Measurements from ENCODE around the gene SRD5A3. TPM values are rescaled to one million over a fixed set of nuclear protein-coding genes. Genes with fewer than 3 reads are reported as not detected.

The SRD5A3 gene
- total RNA-seq, 2 experiments from 2014 or later = 12.9 to 15.9 TPM

DNA sequence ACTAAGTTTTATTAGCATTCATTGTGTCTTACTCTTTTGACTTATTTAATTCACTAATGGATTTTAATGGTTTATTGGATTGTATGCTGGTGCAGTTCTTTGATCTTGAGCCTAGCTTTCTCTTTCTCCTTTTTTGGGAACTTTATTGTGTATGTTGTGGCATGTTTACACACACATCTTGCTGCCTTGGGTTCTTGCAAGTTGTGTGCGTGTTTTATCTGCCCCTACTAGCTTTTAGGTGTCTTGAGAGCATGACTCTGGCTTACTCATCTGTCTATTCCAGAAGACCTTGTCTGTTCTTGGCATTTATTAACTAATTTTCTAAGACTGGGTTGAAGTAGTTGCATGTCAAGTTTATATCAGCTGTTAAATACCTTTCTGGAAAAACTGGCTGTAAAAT, 52.4 kb downstream of the SRD5A3 start:
- TF ChIP-seq, protein P1, sequence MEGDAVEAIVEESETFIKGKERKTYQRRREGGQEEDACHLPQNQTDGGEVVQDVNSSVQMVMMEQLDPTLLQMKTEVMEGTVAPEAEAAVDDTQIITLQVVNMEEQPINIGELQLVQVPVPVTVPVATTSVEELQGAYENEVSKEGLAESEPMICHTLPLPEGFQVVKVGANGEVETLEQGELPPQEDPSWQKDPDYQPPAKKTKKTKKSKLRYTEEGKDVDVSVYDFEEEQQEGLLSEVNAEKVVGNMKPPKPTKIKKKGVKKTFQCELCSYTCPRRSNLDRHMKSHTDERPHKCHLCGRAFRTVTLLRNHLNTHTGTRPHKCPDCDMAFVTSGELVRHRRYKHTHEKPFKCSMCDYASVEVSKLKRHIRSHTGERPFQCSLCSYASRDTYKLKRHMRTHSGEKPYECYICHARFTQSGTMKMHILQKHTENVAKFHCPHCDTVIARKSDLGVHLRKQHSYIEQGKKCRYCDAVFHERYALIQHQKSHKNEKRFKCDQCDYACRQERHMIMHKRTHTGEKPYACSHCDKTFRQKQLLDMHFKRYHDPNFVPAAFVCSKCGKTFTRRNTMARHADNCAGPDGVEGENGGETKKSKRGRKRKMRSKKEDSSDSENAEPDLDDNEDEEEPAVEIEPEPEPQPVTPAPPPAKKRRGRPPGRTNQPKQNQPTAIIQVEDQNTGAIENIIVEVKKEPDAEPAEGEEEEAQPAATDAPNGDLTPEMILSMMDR (IDR thresholded peaks at IDR 0.05) = no peak
- no peak for ATAC-seq

DNA sequence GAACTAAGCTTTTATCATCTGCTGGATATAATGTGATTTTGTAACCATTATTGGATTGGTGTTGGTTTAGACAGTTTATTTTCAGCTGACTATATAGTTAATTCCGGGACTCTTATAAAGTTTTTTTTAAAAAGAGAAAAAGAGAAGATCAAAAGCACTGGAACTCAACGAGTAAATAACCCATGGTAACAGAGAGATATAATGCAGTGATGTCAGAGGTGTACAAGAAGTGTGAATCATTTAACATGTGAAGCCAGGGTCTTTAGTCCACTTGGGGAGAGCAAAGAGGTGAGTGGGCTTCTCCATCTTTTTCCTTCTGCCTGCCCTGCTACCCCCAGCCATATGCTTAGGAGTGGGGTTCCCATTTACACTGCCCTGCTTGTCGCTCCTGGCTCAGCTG, 52.9 kb downstream of the SRD5A3 start:
- Mint-ChIP-seq H3K4me3 (peak overlapping the region; percentile 95), H3K9me3 (no peaks in the 10 kb centered on the region), H3K27me3 (no peaks in the 10 kb centered on the region), H3K4me1 (ENCODE audit: low read depth) (peaks cover 48% of the 10 kb centered on the region), H3K27ac (no peak overlapping the region), H3K36me3 (ENCODE audit: low read depth) (peaks cover 43% of the 10 kb centered on the region)
- TF ChIP-seq, protein P1 (IDR thresholded peaks at IDR 0.05) = no peak
- POLR2A ChIA-PET = interaction anchor here (1.5 kb wide), 1 partner anchor 19 kb away, joined by 4 read pairs; no protein-coding TSS in a partner anchor
- DNase-seq (no peak), ATAC-seq (no peak)
- CTCF ChIA-PET = interaction anchor here (0.8 to 2.7 kb wide), 3 partner anchors 9 to 53 kb away, joined by 3 to 10 read pairs (median 3); partner anchors contain the start of gene SRD5A3
- intact Hi-C loops (cut with micrococcal nuclease) = no loop called here

More for the DNA sequence above, 52.4 kb downstream of the SRD5A3 start:
- Mint-ChIP-seq H3K27ac (no peak overlapping the region), H3K27me3 (no peaks in the 10 kb centered on the region), H3K4me3 (peak overlapping the region; percentile 95), H3K9me3 (no peaks in the 10 kb centered on the region), H3K4me1 (ENCODE audit: low read depth) (peaks cover 46% of the 10 kb centered on the region), H3K36me3 (ENCODE audit: low read depth) (peaks cover 38% of the 10 kb centered on the region)
- intact Hi-C loops (cut with micrococcal nuclease) = no loop called here
- ChIA-PET CTCF (interaction anchor here (0.8 to 2.7 kb wide), 4 partner anchors 8 to 86 kb away, joined by 3 to 10 read pairs (median 3); partner anchors contain the start of gene SRD5A3), POLR2A (interaction anchor here (1.4 to 1.5 kb wide), 2 partner anchors 20 to 53 kb away, joined by 4 to 5 read pairs; partner anchors contain the start of gene SRD5A3)
- DNase-seq = no peak

DNA sequence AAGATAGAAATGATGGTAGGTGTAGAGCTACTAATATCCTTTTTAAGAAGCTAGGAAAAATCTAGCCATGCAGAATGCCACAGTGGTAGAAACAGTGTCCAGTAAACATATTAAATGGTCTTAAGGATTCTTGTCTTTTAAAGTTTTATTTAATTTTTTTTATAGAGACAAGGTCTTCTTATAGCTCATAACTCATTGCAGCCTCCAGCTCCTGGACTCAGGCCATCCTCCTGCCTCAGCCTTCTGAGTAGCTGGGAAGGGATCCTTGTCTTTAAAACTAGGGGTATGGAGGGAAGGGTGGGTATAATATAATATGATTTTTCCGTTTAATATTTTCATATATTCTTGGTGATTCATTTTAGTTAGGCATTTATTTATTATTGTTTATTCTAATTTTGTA, 53.5 kb downstream of the SRD5A3 start:
- H3K36me3 Mint-ChIP-seq (ENCODE audit: low read depth) = peaks cover 45% of the 10 kb centered on the region
- intact Hi-C loops (cut with micrococcal nuclease) = no loop called here
- no peak for ATAC-seq
- no peaks in the 10 kb centered on the region for H3K27me3 Mint-ChIP-seq
- ChIA-PET POLR2A (interaction anchor here (0.6 kb wide), 1 partner anchor 253 kb away, joined by 3 read pairs; no protein-coding TSS in a partner anchor), CTCF (interaction anchor here (1.3 to 2.7 kb wide), 2 partner anchors 9 to 54 kb away, joined by 3 to 10 read pairs; partner anchors contain the start of gene SRD5A3)
- TF ChIP-seq, protein P1 (IDR thresholded peaks at IDR 0.05) = no peak
- H3K27ac Mint-ChIP-seq = no peak overlapping the region
- no peak for DNase-seq
- peak overlapping the region; percentile 95 for H3K4me3 Mint-ChIP-seq
- H3K9me3 Mint-ChIP-seq = no peaks in the 10 kb centered on the region
- peaks cover 46% of the 10 kb centered on the region for H3K4me1 Mint-ChIP-seq (ENCODE audit: low read depth)

DNA sequence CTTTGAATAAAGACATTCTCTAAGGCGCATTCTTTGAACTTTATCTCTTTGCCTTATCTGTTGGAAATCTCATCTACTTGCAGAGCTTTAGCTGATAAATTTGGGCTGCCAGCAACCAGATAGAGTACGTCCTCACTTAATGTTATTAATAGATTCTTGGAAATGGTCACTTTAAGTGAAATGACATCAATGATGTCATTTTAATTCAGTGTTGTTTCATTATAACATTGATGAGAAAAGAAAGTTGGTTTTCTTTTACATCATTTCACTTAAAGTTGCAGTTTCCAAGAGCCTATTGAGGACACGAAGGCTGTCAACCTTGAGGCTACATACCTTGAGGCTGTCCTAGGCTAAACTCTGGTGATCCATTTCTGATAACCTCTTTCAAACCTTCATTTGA, 59.0 kb downstream of the SRD5A3 start:
- H3K36me3 Mint-ChIP-seq (ENCODE audit: low read depth) = peaks cover 53% of the 10 kb centered on the region
- TF ChIP-seq, protein P1 (IDR thresholded peaks at IDR 0.05) = no peak
- intact Hi-C loops (cut with micrococcal nuclease) = no loop called here
- no peak overlapping the region for H3K27ac Mint-ChIP-seq
- no peaks in the 10 kb centered on the region for H3K27me3 Mint-ChIP-seq
- H3K4me3 Mint-ChIP-seq = no peak overlapping the region
- ChIA-PET CTCF (interaction anchor here (0.6 to 1.1 kb wide), 2 partner anchors 13 to 58 kb away, joined by 3 read pairs; no protein-coding TSS in a partner anchor), POLR2A (interaction anchor here (0.7 kb wide), 1 partner anchor 512 kb away, joined by 3 read pairs; no protein-coding TSS in a partner anchor)
- no peaks in the 10 kb centered on the region for H3K9me3 Mint-ChIP-seq
- DNase-seq (no peak), ATAC-seq (no peak)
- peaks cover 43% of the 10 kb centered on the region for H3K4me1 Mint-ChIP-seq (ENCODE audit: low read depth)

DNA sequence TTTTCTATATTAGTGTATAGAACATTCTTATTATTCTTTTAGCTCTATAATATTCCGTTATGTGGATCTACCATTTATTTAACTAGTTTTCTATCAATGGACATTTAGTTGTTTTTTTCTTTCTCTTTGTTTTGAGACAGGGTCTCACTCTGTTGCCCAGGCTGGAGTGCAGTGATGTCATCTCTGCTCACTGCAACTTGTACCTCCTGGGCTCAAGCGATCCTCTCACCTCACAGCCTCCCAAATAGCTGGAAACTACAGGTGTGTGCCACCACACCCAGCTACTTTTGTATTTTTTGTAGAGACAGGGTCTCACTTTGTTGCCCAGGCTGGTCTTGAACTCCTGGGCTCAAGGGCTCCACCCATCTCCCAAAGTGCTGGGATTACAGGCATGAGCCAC, 60.5 kb downstream of the SRD5A3 start:
- H3K4me1 Mint-ChIP-seq (ENCODE audit: low read depth) = peaks cover 36% of the 10 kb centered on the region
- H3K36me3 Mint-ChIP-seq (ENCODE audit: low read depth) = peaks cover 46% of the 10 kb centered on the region
- no peak overlapping the region for H3K4me3 Mint-ChIP-seq
- DNase-seq (no peak), ATAC-seq (no peak)
- POLR2A ChIA-PET = no interaction called here
- intact Hi-C loops (cut with micrococcal nuclease) = no loop called here
- TF ChIP-seq, protein P1 (IDR thresholded peaks at IDR 0.05) = no peak
- no peaks in the 10 kb centered on the region for H3K27me3 Mint-ChIP-seq
- CTCF ChIA-PET = interaction anchor here (1.1 kb wide), 1 partner anchor 22 kb away, joined by 3 read pairs; no protein-coding TSS in a partner anchor
- H3K9me3 Mint-ChIP-seq = no peaks in the 10 kb centered on the region
- H3K27ac Mint-ChIP-seq = no peak overlapping the region
